Activated CD8-positive, alpha-beta memory T cell treated with anti-CD3 and anti-CD28 coated beads, Interleukin-2, amount 50 U/mL, for 4 hours (primary cell): ENCODE measurements around the gene TUBB4A.
"Not testable (repeated sequence)": the region's sequence is repeated elsewhere in the genome, so short reads cannot be mapped to it uniquely, and the experiment has no call there.

Experiments used
- DNase-seq: peaks from one replicate; pipeline ENCODE4 v3.0.0-alpha.2; 2020

The TUBB4A gene

GRCh38 chr19:6522712-6523111 lies 20.6 kb upstream of the TUBB4A start:
- DNase-seq = no peak

- peak; percentile 76 for DNase-seq
These were observed 19.9 kb upstream of the TUBB4A start for GRCh38 chr19:6521718-6522646.

GRCh38 chr19:6519289-6519688 lies 17.2 kb upstream of the TUBB4A start:
- DNase-seq = no peak

DNA sequence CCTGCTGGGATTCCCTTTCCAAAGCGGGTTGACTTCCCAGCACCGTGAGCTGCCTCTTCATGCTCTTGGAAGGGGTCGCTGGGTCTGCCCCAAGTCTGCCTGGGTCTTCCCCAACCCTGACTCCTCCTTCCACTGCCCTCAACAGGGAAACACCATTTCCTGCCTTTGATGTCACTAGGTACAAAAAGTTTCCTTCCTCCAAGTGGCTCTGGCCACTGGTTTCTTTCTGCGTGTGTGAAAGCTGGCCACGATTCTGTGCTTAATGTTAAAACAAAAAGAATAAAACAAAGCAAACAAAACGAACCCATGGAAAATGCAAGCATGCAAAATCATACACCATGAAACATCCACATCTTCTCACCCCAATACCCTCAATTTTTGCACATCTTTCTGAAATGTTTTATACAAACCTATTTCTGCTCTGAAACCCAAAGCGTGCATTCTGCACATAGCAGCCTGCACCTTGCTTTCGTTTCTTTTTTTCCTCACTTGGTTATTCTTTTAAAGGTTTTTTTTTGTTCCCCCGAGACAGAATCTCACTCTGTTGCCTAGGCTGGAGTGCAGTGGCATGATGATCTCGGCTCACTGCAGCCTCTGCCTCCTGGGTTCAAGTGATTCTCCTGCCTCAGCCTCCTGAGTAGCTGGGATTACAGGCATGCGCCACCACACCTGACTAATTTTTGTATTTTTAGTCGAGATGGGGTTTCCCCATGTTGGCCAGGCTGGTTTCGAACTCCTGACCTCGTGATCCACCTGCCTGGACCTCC lies 16.2 kb upstream of the TUBB4A start:
- no peak for DNase-seq

DNA sequence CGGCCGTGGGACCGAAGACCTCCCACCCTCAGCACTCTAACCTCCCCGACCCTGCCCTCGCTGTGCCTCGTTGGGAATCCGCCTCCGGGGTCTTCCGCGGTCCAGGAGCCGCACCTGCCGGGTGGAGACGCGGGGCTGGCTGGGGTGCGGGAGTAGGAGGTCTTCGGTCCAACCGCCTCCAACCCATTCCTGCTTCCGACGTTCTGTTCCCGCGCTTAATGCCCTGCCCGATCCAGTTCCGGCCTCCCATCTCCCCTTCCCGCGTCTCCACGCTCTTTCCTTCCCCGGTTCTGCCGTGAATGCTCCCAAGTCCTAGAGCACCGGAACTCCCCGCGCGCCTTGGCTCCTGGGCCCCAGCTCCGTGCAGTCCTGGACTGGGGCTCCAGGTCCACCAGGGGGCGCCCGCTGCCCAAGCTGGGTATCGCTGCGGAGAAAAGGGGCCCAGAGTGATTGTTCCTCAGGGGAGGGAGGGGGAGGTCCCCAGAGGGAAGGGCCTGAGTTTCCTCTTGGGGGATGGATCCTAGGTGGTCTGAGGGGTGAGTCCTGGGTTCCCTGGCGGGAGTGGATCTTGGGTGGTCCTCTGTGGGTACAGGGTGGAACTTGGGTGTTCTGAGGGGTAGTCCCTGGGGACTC lies 14.7 kb upstream of the TUBB4A start:
- peak; percentile 94 for DNase-seq

GRCh38 chr19:6516018-6516658 lies 14.0 kb upstream of the TUBB4A start:
- peak; percentile 54 for DNase-seq

- DNase-seq = no peak
These were observed 12.9 kb upstream of the TUBB4A start for GRCh38 chr19:6514926-6515544.

GRCh38 chr19:6514089-6514488 lies 12.0 kb upstream of the TUBB4A start:
- no peak for DNase-seq

DNA sequence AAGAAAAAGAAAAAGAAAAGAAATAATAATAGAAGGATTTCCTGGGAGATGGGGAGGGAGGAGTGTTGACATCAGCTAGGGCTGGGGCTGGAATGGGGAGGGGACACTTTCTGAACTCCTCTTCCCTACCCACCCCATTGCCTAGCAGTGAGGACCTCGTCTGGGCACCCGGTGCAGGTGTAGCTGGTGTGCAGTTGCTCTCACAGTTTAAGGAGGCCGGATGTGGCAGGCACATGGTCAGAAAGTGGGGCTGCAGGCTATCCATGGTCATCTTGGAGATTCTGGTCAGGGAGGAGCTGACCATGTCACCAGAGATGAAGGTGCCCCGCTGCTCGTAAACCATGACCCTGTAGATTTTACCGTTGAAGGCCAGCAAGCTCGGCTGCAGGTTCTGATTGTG lies 8.5 kb upstream of the TUBB4A start:
- DNase-seq = no peak

- no peak for DNase-seq
These were observed 7.2 kb upstream of the TUBB4A start for GRCh38 chr19:6509118-6509971.

GRCh38 chr19:6508028-6508771 lies 6.1 kb upstream of the TUBB4A start:
- DNase-seq = not testable (repeated sequence)

- DNase-seq = no peak
These were observed 1.5 kb upstream of the TUBB4A start for GRCh38 chr19:6503407-6504201.

DNA sequence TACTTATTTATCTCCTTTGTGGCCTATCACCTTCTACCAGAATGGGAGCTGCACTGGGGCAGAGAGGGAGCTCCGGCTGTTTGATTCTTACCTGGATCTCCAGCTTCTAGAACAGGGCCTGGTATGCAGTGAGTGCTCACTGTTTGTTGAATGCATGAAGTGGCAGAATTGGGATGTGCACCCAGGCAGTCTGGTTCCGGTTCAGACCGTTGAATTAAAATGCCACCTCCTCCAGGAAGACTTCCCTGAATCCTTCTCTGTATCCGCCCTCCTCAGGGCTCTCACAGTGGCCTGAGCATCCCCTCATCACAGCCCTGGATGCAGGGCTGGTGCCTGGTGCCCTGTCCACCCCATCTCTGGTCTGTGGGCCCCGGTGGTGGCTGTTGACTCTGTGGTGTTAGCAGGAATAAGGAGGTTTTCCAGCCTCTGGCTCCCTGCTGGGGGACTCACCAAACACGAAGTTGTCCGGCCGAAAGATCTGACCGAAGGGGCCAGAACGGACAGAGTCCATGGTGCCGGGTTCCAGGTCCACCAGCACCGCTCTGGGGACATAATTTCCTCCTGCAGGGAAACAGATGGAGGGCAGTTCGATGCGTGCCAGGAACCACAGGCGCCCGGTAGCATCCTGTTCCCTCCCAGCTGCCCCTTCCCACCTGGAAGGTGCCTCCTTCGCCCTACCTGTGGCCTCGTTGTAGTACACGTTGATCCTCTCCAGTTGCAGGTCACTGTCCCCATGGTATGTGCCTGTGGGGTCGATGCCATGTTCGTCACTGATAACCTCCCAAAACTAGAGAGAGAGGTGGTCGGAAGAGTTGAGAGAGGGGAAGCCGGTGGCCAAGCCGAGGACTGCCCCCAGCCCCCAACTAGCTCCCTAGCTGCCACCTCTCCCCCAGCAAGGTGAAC lies 1.0 kb downstream of the TUBB4A start:
- no peak for DNase-seq

DNA sequence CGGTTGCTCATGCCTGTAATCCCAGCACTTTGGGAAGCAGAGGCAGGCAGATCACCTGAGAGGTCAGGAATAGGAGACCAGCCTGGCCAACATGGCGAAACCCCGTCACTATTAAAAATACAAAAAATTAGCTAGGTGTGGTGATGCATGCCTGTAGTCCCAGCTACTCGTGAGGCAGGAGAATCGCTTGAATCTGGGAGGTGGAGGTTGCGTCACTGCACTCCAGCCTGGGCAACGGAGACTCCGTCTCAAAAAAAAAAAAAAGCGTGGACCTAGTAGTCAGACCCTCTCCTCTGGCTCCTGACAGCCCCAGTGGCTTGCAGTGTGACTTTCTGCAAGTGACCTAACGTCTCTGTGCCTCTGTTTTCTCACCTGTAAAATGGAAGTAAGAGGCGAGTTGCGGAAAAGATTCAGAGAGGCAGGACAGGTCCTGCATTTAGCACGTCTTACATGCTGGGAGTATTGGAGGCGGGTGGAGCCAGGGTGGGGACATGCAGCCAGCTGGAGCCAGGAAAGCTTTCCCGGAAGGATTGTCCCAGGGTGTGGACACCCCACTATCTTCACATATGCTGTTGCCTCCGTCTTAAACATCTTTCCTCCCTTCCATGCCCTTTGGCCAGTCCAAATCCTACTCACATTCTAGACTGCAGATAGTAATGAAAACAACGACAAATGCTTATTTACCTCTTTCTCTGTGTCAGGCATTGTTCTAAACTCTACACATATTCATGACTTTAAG lies 2.9 kb downstream of the TUBB4A start:
- no peak for DNase-seq

- DNase-seq = no peak
These were observed 3.6 kb downstream of the TUBB4A start for GRCh38 chr19:6498294-6499036.

- DNase-seq = no peak
These were observed 6.2 kb downstream of the TUBB4A start for GRCh38 chr19:6495947-6496346.

DNA sequence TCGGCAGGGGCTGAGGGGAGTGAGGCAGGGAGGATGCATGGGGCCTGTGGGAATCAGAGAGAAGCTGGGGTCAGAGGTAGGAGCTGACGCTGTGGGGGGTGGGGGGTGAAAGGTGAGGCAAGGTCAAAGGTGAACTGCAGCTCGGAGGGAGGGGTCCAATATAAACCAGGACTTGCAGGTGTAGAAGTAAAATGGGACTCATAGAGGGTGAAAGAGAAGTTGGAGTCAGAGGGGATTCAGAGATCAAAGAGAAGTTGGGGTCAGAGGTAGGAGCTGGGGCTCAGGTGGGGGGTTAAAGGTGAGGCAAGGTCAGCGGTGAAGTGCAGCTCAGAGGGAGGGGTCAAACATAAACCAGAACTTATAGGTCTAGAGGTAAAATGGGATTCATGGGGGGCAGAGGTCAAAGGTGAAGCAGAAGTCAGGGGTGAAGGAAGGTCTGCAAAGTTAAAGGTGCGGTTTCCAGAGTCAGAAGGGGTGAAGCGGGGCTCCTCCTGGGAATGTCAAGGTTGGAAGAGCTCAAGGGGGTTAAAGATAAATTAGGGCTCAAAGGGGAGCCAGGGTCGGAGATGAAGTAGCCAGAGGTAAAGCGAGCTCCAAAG lies 7.6 kb downstream of the TUBB4A start:
- DNase-seq = no peak
